Neural progenitor cell (in vitro differentiated cells): Measurements from ENCODE around the gene EVA1A. TPM values are rescaled to one million over a fixed set of nuclear protein-coding genes. Genes with fewer than 3 reads are reported as not detected.

ENCODE experiments used
- DNase-seq: peaks from one replicate; pipeline ENCODE4 v3.0.0-alpha.2; 2016; ENCODE audit warnings: low spot score
- H2AFZ ChIP-seq: fragments of 200-600 bp; sonication (generic); replicated peaks from 2 replicates; pipeline ENCODE4 v1.6.1; 2016; ENCODE audit warnings: antibody characterized with exemption
- H3F3A ChIP-seq: fragments of 200-600 bp; sonication (generic); 2 replicates; pipeline ENCODE4 v1.6.1; 2016; ENCODE audit warnings: antibody characterized with exemption, low read depth
- H3K27ac ChIP-seq: fragments of 200-600 bp; sonication (generic); 2 replicates; pipeline ENCODE4 v1.5.1; 2016; ENCODE audit warnings: mild to moderate bottlenecking
- H3K27me3 ChIP-seq: fragments of 200-600 bp; sonication (generic); 2 replicates; pipeline ENCODE4 v1.6.1; 2016; ENCODE audit warnings: mild to moderate bottlenecking, moderate library complexity
- H3K36me3 ChIP-seq: fragments of 200-600 bp; sonication (generic); 2 replicates; pipeline ENCODE4 v1.5.1; 2016
- H3K4me1 ChIP-seq: fragments of 200-600 bp; sonication (generic); 2 replicates; pipeline ENCODE4 v1.6.1; 2016; ENCODE audit warnings: mixed run types
- H3K4me2 ChIP-seq: fragments of 200-600 bp; sonication (generic); 2 replicates; pipeline ENCODE4 v1.6.1; 2016
- H3K4me3 ChIP-seq: fragments of 200-600 bp; sonication (generic); 2 replicates; pipeline ENCODE4 v1.5.1; 2016
- H3K79me2 ChIP-seq: fragments of 200-600 bp; sonication (generic); 2 replicates; pipeline ENCODE4 v1.6.1; 2016; ENCODE audit warnings: low read depth
- H3K9ac ChIP-seq: fragments of 200-600 bp; sonication (generic); 2 replicates; pipeline ENCODE4 v1.6.1; 2016
- H3K9me3 ChIP-seq: fragments of 200-600 bp; sonication (generic); 2 replicates; pipeline ENCODE4 v1.5.1; 2016; ENCODE audit warnings: low read depth
- H4K20me1 ChIP-seq: fragments of 200-600 bp; sonication (generic); 2 replicates; pipeline ENCODE4 v1.6.1; 2016; ENCODE audit warnings: low read depth
- H3K27ac Mint-ChIP-seq: 3 replicates; pipeline ENCODE4 v1.8.0; 2021; ENCODE audit warnings: mixed read lengths
- H3K27me3 Mint-ChIP-seq: 2 replicates; pipeline ENCODE4 v1.8.0; 2022; ENCODE audit warnings: low read depth, mild to moderate bottlenecking, inconsistent platforms, moderate library complexity, mixed read lengths; ENCODE audit not compliant: insufficient read depth
- H3K36me3 Mint-ChIP-seq: 3 replicates; pipeline ENCODE4 v1.8.0; 2021; ENCODE audit warnings: mixed read lengths
- H3K4me1 Mint-ChIP-seq: 3 replicates; pipeline ENCODE4 v1.8.0; 2021; ENCODE audit warnings: mixed read lengths
- H3K4me3 Mint-ChIP-seq: 3 replicates; pipeline ENCODE4 v1.8.0; 2021; ENCODE audit warnings: mild to moderate bottlenecking, moderate library complexity, mixed read lengths
- H3K9me3 Mint-ChIP-seq: 3 replicates; pipeline ENCODE4 v1.8.0; 2020; ENCODE audit warnings: mixed read lengths
- EZH2 ChIP-seq: fragments of 200-600 bp; sonication (generic); IDR thresholded peaks from 2 replicates; pipeline ENCODE4 v1.6.1; 2017; ENCODE audit warnings: antibody characterized with exemption, mild to moderate bottlenecking, moderate library complexity
- EZH2phosphoT487 ChIP-seq: fragments of 200-600 bp; sonication (generic); IDR thresholded peaks from 2 replicates; pipeline ENCODE4 v1.6.1; 2017; ENCODE audit warnings: antibody characterized with exemption
- total RNA-seq: library from RNA; depleted of rRNA; stranded (reverse); fragments of >200 nt; gene quantifications from 2 replicates; pipeline ENCODE4 v1.2.3, GENCODE V29; 2015; ENCODE audit warnings: low replicate concordance
- TF ChIP-seq, protein P1 (sequence below): fragments of 200-600 bp; sonication (generic); IDR thresholded peaks from 2 replicates; pipeline ENCODE4 v1.5.1; 2017; ENCODE audit warnings: antibody characterized with exemption, mild to moderate bottlenecking

The EVA1A gene
- total RNA-seq, 1 donor from 2014 or later = 2.8 TPM

DNA sequence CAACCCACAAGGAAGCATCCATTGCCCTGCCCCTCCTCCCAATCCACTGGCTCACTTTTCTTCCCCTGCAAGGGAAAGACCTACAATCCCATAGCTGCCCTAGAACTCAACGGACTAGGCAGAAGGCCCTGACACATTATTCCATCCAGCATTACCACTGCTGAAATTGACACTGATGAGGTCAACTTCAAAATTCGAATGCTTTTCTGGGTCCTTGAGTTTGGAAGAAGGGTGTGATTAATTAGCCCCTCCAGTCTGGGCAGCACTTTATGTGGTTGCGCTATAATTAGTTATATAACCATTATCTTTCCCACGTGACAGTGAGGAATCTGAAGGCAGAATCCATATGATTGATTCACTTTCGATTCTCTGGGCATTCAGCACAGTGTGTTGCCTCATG is 55.7 kb downstream of the EVA1A start:
- Histone ChIP-seq H4K20me1 (no peaks in the 10 kb centered on the region), H3F3A (no peaks in the 10 kb centered on the region), H3K36me3 (no peaks in the 10 kb centered on the region), H3K79me2 (no peaks in the 10 kb centered on the region), H3K27me3 (no peaks in the 10 kb centered on the region), H2AFZ (no peak overlapping the region), H3K4me3 (no peak overlapping the region), H3K4me2 (no peak overlapping the region), H3K9ac (no peak overlapping the region), H3K4me1 (no peaks in the 10 kb centered on the region), H3K9me3 (no peaks in the 10 kb centered on the region), H3K27ac (no peak overlapping the region)
- Mint-ChIP-seq H3K36me3 (peaks cover 2% of the 10 kb centered on the region), H3K4me3 (no peak overlapping the region), H3K27me3 (no peaks in the 10 kb centered on the region), H3K27ac (no peak overlapping the region), H3K4me1 (peaks cover 5% of the 10 kb centered on the region), H3K9me3 (no peaks in the 10 kb centered on the region)
- DNase-seq = no peak
- no peak for TF ChIP-seq EZH2
- TF ChIP-seq, protein P1, sequence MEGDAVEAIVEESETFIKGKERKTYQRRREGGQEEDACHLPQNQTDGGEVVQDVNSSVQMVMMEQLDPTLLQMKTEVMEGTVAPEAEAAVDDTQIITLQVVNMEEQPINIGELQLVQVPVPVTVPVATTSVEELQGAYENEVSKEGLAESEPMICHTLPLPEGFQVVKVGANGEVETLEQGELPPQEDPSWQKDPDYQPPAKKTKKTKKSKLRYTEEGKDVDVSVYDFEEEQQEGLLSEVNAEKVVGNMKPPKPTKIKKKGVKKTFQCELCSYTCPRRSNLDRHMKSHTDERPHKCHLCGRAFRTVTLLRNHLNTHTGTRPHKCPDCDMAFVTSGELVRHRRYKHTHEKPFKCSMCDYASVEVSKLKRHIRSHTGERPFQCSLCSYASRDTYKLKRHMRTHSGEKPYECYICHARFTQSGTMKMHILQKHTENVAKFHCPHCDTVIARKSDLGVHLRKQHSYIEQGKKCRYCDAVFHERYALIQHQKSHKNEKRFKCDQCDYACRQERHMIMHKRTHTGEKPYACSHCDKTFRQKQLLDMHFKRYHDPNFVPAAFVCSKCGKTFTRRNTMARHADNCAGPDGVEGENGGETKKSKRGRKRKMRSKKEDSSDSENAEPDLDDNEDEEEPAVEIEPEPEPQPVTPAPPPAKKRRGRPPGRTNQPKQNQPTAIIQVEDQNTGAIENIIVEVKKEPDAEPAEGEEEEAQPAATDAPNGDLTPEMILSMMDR = no peak
- no peak for TF ChIP-seq EZH2phosphoT487

DNA sequence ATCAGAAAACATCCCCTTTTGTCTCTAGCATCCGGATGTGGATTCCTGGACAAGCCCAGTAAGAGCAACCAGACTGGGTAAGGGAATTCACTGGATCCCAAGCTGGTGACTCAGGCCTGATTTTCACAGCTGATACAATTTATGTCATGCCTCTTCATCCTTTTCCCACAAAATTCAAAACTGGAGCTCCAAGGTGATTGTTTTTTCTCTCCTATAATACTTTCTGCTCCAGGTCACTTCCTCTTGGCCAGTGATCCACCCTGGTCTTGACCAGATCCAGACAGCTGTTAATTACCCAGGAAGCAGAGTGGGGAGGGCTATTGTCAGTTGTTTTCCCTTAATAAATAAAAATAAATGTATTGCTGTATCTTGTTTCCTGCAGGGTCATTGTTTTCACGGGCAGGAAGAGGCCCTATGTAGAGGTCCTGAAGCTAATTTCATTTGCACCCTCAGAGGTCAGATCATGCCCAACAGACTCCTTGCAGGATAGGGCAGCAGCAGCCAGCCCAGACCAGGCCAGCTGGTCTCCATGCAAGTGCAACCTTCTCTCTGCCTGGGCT is 57.6 kb downstream of the EVA1A start:
- peaks cover 5% of the 10 kb centered on the region for H3K4me1 Mint-ChIP-seq
- H3K27me3 ChIP-seq = no peaks in the 10 kb centered on the region
- H3K27ac ChIP-seq = no peak overlapping the region
- no peaks in the 10 kb centered on the region for H3K9me3 Mint-ChIP-seq
- H2AFZ ChIP-seq = no peak overlapping the region
- no peaks in the 10 kb centered on the region for H3K27me3 Mint-ChIP-seq
- no peaks in the 10 kb centered on the region for H3K4me1 ChIP-seq
- no peaks in the 10 kb centered on the region for H3K36me3 Mint-ChIP-seq
- H3K9me3 ChIP-seq = no peaks in the 10 kb centered on the region
- H4K20me1 ChIP-seq = no peaks in the 10 kb centered on the region
- no peak overlapping the region for H3K9ac ChIP-seq
- no peak overlapping the region for H3K4me2 ChIP-seq
- H3K4me3 ChIP-seq = no peak overlapping the region
- H3K79me2 ChIP-seq = no peaks in the 10 kb centered on the region
- TF ChIP-seq EZH2phosphoT487 (no peak), EZH2 (no peak)
- TF ChIP-seq, protein P1 = no peak
- H3F3A ChIP-seq = no peaks in the 10 kb centered on the region
- no peaks in the 10 kb centered on the region for H3K36me3 ChIP-seq
- H3K4me3 Mint-ChIP-seq = no peak overlapping the region
- no peak for DNase-seq
- H3K27ac Mint-ChIP-seq = no peak overlapping the region

GRCh38 chr2:75500633-75501032 is 60.1 kb downstream of the EVA1A start:
- Histone ChIP-seq H3K4me1 (no peaks in the 10 kb centered on the region), H3K9ac (no peak overlapping the region), H3K27ac (no peak overlapping the region), H2AFZ (no peak overlapping the region), H4K20me1 (no peaks in the 10 kb centered on the region), H3K27me3 (no peaks in the 10 kb centered on the region), H3K4me2 (no peak overlapping the region), H3K9me3 (no peaks in the 10 kb centered on the region), H3K36me3 (no peaks in the 10 kb centered on the region), H3K79me2 (no peaks in the 10 kb centered on the region), H3K4me3 (no peak overlapping the region), H3F3A (no peaks in the 10 kb centered on the region)
- Mint-ChIP-seq H3K36me3 (no peaks in the 10 kb centered on the region), H3K4me1 (peaks cover 5% of the 10 kb centered on the region), H3K9me3 (peaks cover 2% of the 10 kb centered on the region), H3K27ac (no peak overlapping the region), H3K4me3 (no peak overlapping the region), H3K27me3 (no peaks in the 10 kb centered on the region)
- TF ChIP-seq EZH2phosphoT487 (no peak), EZH2 (no peak)
- TF ChIP-seq, protein P1 = no peak
- no peak for DNase-seq
